Activated T-helper 17 cell treated with anti-CD3 and anti-CD28 coated beads, Interleukin-2, amount 50 U/mL, for 72 hours (primary cell): Measurements from ENCODE around the gene SPATS1. TPM values are rescaled to one million over a fixed set of nuclear protein-coding genes. Genes with fewer than 3 reads are reported as not detected.

Experiments
- ATAC-seq: fragments of 150-1000 bp; cut with Tn5 transposase; replicated peaks from 2 replicates; pipeline ENCODE4 v1.10.0; 2021; ENCODE audit warnings: mild to moderate bottlenecking, moderate library complexity
- H3K27ac Mint-ChIP-seq: one replicate; pipeline ENCODE4 v1.8.0; 2022; ENCODE audit warnings: mixed read lengths
- H3K27me3 Mint-ChIP-seq: one replicate; pipeline ENCODE4 v1.8.0; 2022; ENCODE audit warnings: mixed read lengths
- H3K36me3 Mint-ChIP-seq: one replicate; pipeline ENCODE4 v1.8.0; 2022; ENCODE audit warnings: low read depth, mild to moderate bottlenecking, mixed read lengths
- H3K4me1 Mint-ChIP-seq: one replicate; pipeline ENCODE4 v1.8.0; 2022; ENCODE audit warnings: mixed read lengths
- H3K4me3 Mint-ChIP-seq: one replicate; pipeline ENCODE4 v1.8.0; 2022; ENCODE audit warnings: mild to moderate bottlenecking, mixed read lengths
- H3K9me3 Mint-ChIP-seq: one replicate; pipeline ENCODE4 v1.8.0; 2022; ENCODE audit warnings: mixed read lengths
- total RNA-seq, 2 donors: library from RNA; stranded (reverse); gene quantifications; one replicate each; pipeline ENCODE4 v1.2.3, GENCODE V29; 2022

Gene SPATS1
- total RNA-seq, 2 donors from 2014 or later: not detected

DNA sequence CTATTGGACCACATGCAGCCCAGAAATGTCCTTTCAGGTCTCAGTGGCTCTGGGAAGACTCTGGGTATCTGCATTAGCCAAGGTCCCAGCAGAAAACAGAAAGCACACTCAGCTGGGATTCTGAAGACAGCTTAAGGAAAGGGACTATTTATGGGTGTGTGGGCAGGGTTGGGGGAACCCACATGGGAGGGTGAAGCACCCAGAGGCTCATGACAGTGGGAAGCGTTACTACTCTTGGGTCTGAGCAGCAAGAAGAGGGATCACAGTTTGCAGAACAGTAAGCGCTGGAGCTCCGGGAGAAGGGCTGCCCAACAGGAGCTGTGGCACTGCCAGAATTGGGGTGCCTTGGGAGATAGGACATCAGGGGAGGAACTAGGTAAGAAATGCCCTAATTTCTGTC lies 32.6 kb downstream of the SPATS1 start:
- no peaks in the 10 kb centered on the region for H3K9me3 Mint-ChIP-seq
- no peaks in the 10 kb centered on the region for H3K36me3 Mint-ChIP-seq
- no peak overlapping the region for H3K27ac Mint-ChIP-seq
- H3K4me1 Mint-ChIP-seq: no peaks in the 10 kb centered on the region
- H3K27me3 Mint-ChIP-seq: peaks cover 11% of the 10 kb centered on the region
- ATAC-seq: no peak
- H3K4me3 Mint-ChIP-seq: no peak overlapping the region

DNA sequence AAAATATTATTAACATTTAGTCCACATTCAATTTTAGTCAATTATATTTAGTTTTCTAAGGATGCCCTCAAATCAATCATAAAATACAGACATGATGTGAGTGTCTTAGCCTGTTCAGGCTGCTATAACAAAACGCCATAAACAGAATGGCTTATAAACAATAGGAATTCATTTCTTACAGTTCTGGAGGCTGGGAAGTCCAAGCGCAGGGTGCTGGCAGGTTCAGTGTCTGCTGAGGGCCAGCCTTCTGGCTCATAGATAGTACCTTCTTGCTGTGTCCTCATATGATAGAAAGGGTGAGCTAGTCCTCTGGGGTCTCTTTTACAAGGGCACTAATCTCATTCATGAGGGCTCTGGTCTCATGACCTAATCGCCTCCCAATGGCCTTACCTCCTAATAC lies 35.0 kb downstream of the SPATS1 start:
- H3K27me3 Mint-ChIP-seq: peaks cover 12% of the 10 kb centered on the region
- H3K9me3 Mint-ChIP-seq: no peaks in the 10 kb centered on the region
- H3K36me3 Mint-ChIP-seq: no peaks in the 10 kb centered on the region
- H3K27ac Mint-ChIP-seq: no peak overlapping the region
- no peak overlapping the region for H3K4me3 Mint-ChIP-seq
- no peaks in the 10 kb centered on the region for H3K4me1 Mint-ChIP-seq
- ATAC-seq: no peak

GRCh38 chr6:44377971-44378370 lies 35.5 kb downstream of the SPATS1 start:
- Mint-ChIP-seq H3K4me3 (no peak overlapping the region), H3K27ac (no peak overlapping the region), H3K9me3 (no peaks in the 10 kb centered on the region), H3K27me3 (peaks cover 12% of the 10 kb centered on the region), H3K36me3 (no peaks in the 10 kb centered on the region), H3K4me1 (no peaks in the 10 kb centered on the region)
- ATAC-seq: no peak

GRCh38 chr6:44381739-44382138 lies 39.3 kb downstream of the SPATS1 start:
- H3K4me3 Mint-ChIP-seq: no peak overlapping the region
- H3K27ac Mint-ChIP-seq: no peak overlapping the region
- no peaks in the 10 kb centered on the region for H3K9me3 Mint-ChIP-seq
- no peaks in the 10 kb centered on the region for H3K4me1 Mint-ChIP-seq
- no peaks in the 10 kb centered on the region for H3K36me3 Mint-ChIP-seq
- peaks cover 8% of the 10 kb centered on the region for H3K27me3 Mint-ChIP-seq
- ATAC-seq: no peak

GRCh38 chr6:44386364-44386928 lies 44.0 kb downstream of the SPATS1 start:
- ATAC-seq: no peak
- Mint-ChIP-seq H3K4me3 (peak overlapping the region; percentile 94), H3K36me3 (peaks cover 40% of the 10 kb centered on the region), H3K4me1 (peaks cover 23% of the 10 kb centered on the region), H3K9me3 (no peaks in the 10 kb centered on the region), H3K27me3 (peaks cover 8% of the 10 kb centered on the region), H3K27ac (peak overlapping the region; percentile 98)

DNA sequence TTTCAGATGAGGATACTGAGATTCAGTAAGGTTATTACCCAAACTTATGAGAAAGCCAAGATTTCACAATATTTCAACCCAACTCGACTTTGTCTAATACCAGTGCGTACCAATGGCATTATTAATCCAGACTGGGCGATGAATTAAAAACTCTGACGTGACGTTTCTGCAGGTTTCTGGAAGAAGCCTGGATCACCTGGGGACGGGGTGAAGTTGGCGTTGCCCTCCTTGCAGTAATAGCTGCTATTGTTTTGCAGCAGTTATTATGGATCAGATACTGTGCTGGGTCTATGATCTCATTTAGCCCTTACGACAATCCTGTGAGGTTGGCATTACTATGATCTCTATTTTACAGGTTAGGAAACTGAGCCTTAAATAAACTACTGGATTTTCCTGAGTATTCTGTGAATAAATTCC lies 44.5 kb downstream of the SPATS1 start:
- Mint-ChIP-seq H3K27ac (peak overlapping the region; percentile 98), H3K36me3 (peaks cover 45% of the 10 kb centered on the region), H3K4me3 (peak overlapping the region; percentile 94), H3K27me3 (peaks cover 6% of the 10 kb centered on the region), H3K9me3 (no peaks in the 10 kb centered on the region), H3K4me1 (peaks cover 23% of the 10 kb centered on the region)
- ATAC-seq: peak; percentile 19

DNA sequence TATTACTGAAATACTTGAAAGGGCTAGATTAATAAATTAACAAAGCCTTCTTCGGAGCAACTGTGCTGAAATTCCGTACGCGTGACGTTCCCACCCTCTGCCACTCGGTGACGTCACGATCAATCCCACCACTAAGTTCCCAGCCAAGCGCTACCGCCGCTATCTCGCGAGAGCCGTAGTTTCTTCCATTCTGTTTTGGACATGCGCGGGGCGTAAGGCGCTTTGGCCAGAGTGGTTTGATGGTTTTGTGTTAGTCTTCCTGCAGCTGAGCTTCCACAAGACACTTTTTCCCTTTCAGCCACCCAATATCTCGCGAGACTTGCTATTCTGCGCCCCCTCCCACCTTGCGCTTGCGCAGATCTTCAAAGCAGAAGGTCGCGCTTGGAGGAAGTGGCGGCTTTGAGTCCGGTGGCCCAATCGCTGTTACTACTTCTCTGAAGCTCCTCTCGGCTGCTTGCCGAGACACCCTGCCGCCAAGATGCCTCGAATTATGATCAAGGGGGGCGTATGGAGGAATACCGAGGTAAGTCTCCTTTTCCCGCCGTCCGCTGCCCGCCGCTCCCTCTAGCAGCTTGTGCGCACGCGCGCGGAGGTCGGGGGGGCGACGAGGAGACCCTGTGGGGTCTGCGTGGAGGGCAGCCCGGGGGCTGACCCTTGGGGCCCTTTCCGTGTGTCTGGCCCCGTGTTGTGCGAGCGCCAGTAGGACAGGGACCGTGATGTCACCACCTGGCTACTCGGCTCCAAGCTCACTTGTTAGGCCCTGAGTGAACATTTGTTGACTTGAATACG lies 45.1 kb downstream of the SPATS1 start, which contains the start of gene CDC5L:
Gene CDC5L (plus strand): TSS at position 361 of the 789 bp plus-strand sequence. CDS start 118 bp downstream, at position 479.
- ATAC-seq: peak; percentile 95
- H3K4me1 Mint-ChIP-seq: peaks cover 23% of the 10 kb centered on the region
- peak within 1 kb of the TSS; percentile 98 for H3K27ac Mint-ChIP-seq
- H3K27me3 Mint-ChIP-seq: peaks cover 6% of the 10 kb centered on the region
- peak within 1 kb of the TSS; percentile 94 for H3K4me3 Mint-ChIP-seq
- peaks cover 51% of the 10 kb centered on the region for H3K36me3 Mint-ChIP-seq
- no peaks in the 10 kb centered on the region for H3K9me3 Mint-ChIP-seq

DNA sequence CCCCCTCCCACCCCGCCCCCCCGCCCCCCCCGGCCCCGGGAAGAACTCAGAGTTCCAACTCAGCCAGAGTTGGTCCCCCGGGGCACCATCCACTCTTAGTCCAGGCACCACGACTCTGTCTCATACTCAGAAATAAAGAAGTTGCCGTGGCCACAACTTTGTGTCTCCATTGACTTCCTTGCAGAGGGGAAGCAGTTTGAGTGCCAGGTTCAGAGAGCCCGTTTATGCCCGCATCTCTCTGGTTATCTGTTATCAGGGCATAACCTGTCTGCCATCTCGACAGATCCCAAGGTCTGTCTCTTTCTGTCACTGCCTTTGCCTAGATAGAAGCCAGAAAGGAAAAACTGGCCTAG lies 45.7 kb downstream of the SPATS1 start:
- Mint-ChIP-seq H3K4me3 (peak overlapping the region; percentile 94), H3K27me3 (peaks cover 6% of the 10 kb centered on the region), H3K4me1 (peaks cover 23% of the 10 kb centered on the region), H3K9me3 (no peaks in the 10 kb centered on the region), H3K36me3 (peaks cover 57% of the 10 kb centered on the region), H3K27ac (peak overlapping the region; percentile 98)
- ATAC-seq: no peak

DNA sequence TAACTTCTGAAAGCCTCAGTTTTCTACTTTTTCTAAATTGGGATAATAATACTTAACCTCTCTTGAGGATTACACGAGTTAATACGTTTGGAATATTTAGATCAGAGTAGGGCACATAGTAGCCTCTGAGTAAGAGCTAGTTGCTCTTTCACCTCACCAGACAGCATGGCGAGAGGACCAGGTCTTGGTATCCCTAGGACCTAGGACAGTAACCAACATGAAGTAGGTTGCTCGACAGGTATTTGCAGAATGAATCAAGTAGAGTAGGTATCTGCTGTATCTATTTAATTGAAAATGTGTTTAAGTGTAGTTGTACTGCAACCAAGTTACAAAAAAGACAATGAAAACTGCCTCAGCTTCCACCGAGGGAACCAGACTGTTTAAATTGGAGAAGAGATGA lies 46.4 kb downstream of the SPATS1 start:
- Mint-ChIP-seq H3K4me1 (peaks cover 23% of the 10 kb centered on the region), H3K27me3 (peaks cover 6% of the 10 kb centered on the region), H3K4me3 (peak overlapping the region; percentile 94), H3K36me3 (peaks cover 64% of the 10 kb centered on the region), H3K9me3 (no peaks in the 10 kb centered on the region), H3K27ac (peak overlapping the region; percentile 98)
- ATAC-seq: no peak

DNA sequence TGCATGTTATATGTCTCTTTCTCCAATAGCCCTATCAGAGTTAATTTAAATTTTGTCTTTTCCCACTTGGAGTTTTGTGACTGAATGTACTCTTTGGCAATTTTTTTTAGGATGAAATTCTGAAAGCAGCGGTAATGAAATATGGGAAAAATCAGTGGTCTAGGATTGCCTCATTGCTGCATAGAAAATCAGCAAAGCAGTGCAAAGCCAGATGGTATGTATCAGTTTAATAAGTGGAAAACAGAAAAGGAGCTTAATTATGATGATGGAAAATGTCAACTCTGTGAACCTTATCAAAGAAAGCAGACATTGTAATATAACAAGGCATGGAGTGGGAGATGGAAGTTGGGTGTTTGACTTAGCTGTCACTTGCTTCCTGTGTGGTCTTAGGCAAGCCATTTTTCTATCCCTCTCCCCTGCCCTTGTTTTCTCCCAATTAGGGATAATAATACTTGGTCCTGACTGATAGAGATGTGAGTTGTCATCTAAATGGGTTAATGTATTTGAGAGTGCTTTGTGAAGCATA lies 47.8 kb downstream of the SPATS1 start:
- H3K27ac Mint-ChIP-seq: peak overlapping the region; percentile 98
- peaks cover 28% of the 10 kb centered on the region for H3K4me1 Mint-ChIP-seq
- peaks cover 78% of the 10 kb centered on the region for H3K36me3 Mint-ChIP-seq
- H3K9me3 Mint-ChIP-seq: no peaks in the 10 kb centered on the region
- H3K4me3 Mint-ChIP-seq: peak overlapping the region; percentile 94
- no peaks in the 10 kb centered on the region for H3K27me3 Mint-ChIP-seq
- ATAC-seq: no peak

Other genes with a start within 250 kb of the SPATS1 start
- 10 to 100 TPM; 29.3 to 54.0 TPM for gene MRPL14, start 215.2 kb upstream of the SPATS1 start, total RNA-seq
- 10 to 100 TPM; 12.1 to 21.4 TPM for gene TMEM63B, start 215.1 kb upstream of the SPATS1 start, total RNA-seq
- gene CAPN11, start 183.8 kb upstream of the SPATS1 start, total RNA-seq: 1 to 10 TPM in 1 of 2 donors, not detected in 1; 1.1 TPM
- gene MYMX, start 125.7 kb upstream of the SPATS1 start, total RNA-seq: not detected
- 10 to 100 TPM; 40.8 to 80.8 TPM for gene SLC29A1, start 119.1 kb upstream of the SPATS1 start, total RNA-seq
- 1,000 to 10,000 TPM; 1,019 to 1,822 TPM for gene HSP90AB1, start 95.5 kb upstream of the SPATS1 start, total RNA-seq
- gene SLC35B2, start 85.1 kb upstream of the SPATS1 start, total RNA-seq: 10 to 100 TPM; 16.5 to 22.3 TPM
- 10 to 100 TPM; 20.5 to 26.9 TPM for gene NFKBIE, start 77.1 kb upstream of the SPATS1 start, total RNA-seq
- under 1 TPM; 0.05 to 0.19 TPM for gene TMEM151B, start 72.2 kb upstream of the SPATS1 start, total RNA-seq
- gene AARS2, start 29.3 kb upstream of the SPATS1 start, total RNA-seq: 10 to 100 TPM; 10.2 to 13.8 TPM
- gene CDC5L, start 45.1 kb downstream of the SPATS1 start, total RNA-seq: 10 to 100 TPM; 25.8 to 26.0 TPM